GM12878 (cell line): Measurements from ENCODE around the gene COMT.
"Not testable (repeated sequence)": the region's sequence is repeated elsewhere in the genome, so short reads cannot be mapped to it uniquely, and the experiment has no call there.

Source experiments
- ESRRA ChIP-seq: IDR thresholded peaks from 2 replicates; pipeline ENCODE4 v1.6.1; 2012; ENCODE audit warnings: mild to moderate bottlenecking, low read length, improper control_type of control experiment
- GATAD2B ChIP-seq: fragments of 450-650 bp; conservative IDR thresholded peaks from 2 replicates; pipeline ENCODE4 v1.6.1; 2017; ENCODE audit warnings: low read depth, mild to moderate bottlenecking, moderate library complexity
- HDAC6 ChIP-seq: fragments of 200-600 bp; sonication (generic); IDR thresholded peaks from one replicate; pipeline ENCODE4 v1.8.0; 2017; ENCODE audit warnings: antibody characterized with exemption; ENCODE audit not compliant: unreplicated experiment
- IKZF1 ChIP-seq: fragments of 450-650 bp; conservative IDR thresholded peaks from 2 replicates; pipeline ENCODE4 v1.6.1; 2017; ENCODE audit warnings: antibody characterized with exemption, mild to moderate bottlenecking
- JUND ChIP-seq: IDR thresholded peaks from 2 replicates; pipeline ENCODE4 v1.6.1; 2012; ENCODE audit warnings: low read depth, mild to moderate bottlenecking, low read length, improper control_type of control experiment, moderate library complexity
- NFIC ChIP-seq: IDR thresholded peaks from 2 replicates; pipeline ENCODE4 v1.6.1; 2012; ENCODE audit warnings: low read depth, mild to moderate bottlenecking, inconsistent platforms, low read length, moderate library complexity
- PML ChIP-seq: IDR thresholded peaks from 2 replicates; pipeline ENCODE4 v1.6.1; 2012; ENCODE audit warnings: low read length, inconsistent platforms
- POLR2A ChIP-seq: IDR thresholded peaks from 2 replicates; pipeline ENCODE4 v1.6.1; 2011; ENCODE audit warnings: low read depth, mild to moderate bottlenecking, low read length
- RAD21 ChIP-seq: IDR thresholded peaks from 2 replicates; pipeline ENCODE4 v1.6.1; 2011; ENCODE audit warnings: mild to moderate bottlenecking, low read depth, low read length, moderate library complexity; ENCODE audit not compliant: insufficient read depth
- SIN3A ChIP-seq: IDR thresholded peaks from 2 replicates; pipeline ENCODE4 v1.6.1; 2012; ENCODE audit warnings: low read depth, low read length, improper control_type of control experiment
- SP1 ChIP-seq: IDR thresholded peaks from one replicate; pipeline ENCODE4 v1.6.1; 2011; ENCODE audit warnings: low read depth, low read length
- TF ChIP-seq, protein P1 (sequence below): fragments of 450-650 bp; IDR thresholded peaks from 2 replicates; pipeline ENCODE4 v1.6.1; 2017; ENCODE audit warnings: antibody characterized with exemption, mild to moderate bottlenecking, moderate library complexity
- TF ChIP-seq, protein P2 (sequence below): fragments of 450-650 bp; formaldehyde crosslinking; IDR thresholded peaks from 2 replicates; pipeline ENCODE4 v1.4.0; 2022; ENCODE audit warnings: mild to moderate bottlenecking, moderate library complexity
- TF ChIP-seq, protein P3 (sequence below): IDR thresholded peaks from 2 replicates; pipeline ENCODE4 v1.6.1; 2012; ENCODE audit warnings: improper control_type of control experiment, low read depth, low read length; ENCODE audit not compliant: insufficient replicate concordance

DNA sequence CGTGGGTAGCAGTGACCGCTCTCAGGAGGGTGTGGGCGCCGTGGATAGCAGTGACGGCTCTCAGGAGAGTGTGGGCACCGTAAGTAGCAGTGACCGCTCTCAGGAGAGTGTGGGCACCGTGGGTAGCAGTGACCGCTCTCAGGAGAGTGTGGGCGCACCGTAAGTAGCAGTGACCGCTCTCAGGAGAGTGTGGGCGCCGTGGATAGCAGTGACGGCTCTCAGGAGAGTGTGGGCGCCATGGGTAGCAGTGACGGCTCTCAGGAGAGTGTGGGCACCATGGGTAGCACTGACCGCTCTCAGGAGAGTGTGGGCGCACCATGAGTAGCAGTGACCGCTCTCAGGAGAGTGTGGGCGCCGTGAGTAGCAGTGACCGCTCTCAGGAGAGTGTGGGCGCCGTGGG is 34.7 kb upstream of the COMT start:
- not testable (repeated sequence) for TF ChIP-seq ESRRA, POLR2A, HDAC6, SP1, SIN3A, GATAD2B, RAD21, PML, NFIC, JUND, IKZF1
- TF ChIP-seq, protein P1, sequence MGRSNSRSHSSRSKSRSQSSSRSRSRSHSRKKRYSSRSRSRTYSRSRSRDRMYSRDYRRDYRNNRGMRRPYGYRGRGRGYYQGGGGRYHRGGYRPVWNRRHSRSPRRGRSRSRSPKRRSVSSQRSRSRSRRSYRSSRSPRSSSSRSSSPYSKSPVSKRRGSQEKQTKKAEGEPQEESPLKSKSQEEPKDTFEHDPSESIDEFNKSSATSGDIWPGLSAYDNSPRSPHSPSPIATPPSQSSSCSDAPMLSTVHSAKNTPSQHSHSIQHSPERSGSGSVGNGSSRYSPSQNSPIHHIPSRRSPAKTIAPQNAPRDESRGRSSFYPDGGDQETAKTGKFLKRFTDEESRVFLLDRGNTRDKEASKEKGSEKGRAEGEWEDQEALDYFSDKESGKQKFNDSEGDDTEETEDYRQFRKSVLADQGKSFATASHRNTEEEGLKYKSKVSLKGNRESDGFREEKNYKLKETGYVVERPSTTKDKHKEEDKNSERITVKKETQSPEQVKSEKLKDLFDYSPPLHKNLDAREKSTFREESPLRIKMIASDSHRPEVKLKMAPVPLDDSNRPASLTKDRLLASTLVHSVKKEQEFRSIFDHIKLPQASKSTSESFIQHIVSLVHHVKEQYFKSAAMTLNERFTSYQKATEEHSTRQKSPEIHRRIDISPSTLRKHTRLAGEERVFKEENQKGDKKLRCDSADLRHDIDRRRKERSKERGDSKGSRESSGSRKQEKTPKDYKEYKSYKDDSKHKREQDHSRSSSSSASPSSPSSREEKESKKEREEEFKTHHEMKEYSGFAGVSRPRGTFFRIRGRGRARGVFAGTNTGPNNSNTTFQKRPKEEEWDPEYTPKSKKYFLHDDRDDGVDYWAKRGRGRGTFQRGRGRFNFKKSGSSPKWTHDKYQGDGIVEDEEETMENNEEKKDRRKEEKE, result not testable (repeated sequence)
- TF ChIP-seq, protein P2, sequence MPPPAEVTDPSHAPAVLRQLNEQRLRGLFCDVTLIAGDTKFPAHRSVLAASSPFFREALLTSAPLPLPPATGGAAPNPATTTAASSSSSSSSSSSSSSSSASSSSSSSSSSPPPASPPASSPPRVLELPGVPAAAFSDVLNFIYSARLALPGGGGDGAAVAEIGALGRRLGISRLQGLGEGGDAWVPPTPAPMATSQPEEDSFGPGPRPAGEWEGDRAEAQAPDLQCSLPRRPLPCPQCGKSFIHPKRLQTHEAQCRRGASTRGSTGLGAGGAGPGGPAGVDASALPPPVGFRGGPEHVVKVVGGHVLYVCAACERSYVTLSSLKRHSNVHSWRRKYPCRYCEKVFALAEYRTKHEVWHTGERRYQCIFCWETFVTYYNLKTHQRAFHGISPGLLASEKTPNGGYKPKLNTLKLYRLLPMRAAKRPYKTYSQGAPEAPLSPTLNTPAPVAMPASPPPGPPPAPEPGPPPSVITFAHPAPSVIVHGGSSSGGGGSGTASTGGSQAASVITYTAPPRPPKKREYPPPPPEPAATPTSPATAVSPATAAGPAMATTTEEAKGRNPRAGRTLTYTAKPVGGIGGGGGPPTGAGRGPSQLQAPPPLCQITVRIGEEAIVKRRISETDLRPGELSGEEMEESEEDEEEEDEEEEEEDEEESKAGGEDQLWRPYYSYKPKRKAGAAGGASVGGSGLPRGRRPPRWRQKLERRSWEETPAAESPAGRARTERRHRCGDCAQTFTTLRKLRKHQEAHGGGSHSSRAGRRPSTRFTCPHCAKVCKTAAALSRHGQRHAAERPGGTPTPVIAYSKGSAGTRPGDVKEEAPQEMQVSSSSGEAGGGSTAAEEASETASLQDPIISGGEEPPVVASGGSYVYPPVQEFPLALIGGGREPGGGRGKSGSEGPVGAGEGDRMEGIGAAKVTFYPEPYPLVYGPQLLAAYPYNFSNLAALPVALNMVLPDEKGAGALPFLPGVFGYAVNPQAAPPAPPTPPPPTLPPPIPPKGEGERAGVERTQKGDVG (CRISPR knock-in tag), result not testable (repeated sequence)
- TF ChIP-seq, protein P3, sequence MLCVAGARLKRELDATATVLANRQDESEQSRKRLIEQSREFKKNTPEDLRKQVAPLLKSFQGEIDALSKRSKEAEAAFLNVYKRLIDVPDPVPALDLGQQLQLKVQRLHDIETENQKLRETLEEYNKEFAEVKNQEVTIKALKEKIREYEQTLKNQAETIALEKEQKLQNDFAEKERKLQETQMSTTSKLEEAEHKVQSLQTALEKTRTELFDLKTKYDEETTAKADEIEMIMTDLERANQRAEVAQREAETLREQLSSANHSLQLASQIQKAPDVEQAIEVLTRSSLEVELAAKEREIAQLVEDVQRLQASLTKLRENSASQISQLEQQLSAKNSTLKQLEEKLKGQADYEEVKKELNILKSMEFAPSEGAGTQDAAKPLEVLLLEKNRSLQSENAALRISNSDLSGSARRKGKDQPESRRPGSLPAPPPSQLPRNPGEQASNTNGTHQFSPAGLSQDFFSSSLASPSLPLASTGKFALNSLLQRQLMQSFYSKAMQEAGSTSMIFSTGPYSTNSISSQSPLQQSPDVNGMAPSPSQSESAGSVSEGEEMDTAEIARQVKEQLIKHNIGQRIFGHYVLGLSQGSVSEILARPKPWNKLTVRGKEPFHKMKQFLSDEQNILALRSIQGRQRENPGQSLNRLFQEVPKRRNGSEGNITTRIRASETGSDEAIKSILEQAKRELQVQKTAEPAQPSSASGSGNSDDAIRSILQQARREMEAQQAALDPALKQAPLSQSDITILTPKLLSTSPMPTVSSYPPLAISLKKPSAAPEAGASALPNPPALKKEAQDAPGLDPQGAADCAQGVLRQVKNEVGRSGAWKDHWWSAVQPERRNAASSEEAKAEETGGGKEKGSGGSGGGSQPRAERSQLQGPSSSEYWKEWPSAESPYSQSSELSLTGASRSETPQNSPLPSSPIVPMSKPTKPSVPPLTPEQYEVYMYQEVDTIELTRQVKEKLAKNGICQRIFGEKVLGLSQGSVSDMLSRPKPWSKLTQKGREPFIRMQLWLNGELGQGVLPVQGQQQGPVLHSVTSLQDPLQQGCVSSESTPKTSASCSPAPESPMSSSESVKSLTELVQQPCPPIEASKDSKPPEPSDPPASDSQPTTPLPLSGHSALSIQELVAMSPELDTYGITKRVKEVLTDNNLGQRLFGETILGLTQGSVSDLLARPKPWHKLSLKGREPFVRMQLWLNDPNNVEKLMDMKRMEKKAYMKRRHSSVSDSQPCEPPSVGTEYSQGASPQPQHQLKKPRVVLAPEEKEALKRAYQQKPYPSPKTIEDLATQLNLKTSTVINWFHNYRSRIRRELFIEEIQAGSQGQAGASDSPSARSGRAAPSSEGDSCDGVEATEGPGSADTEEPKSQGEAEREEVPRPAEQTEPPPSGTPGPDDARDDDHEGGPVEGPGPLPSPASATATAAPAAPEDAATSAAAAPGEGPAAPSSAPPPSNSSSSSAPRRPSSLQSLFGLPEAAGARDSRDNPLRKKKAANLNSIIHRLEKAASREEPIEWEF, result not testable (repeated sequence)
